ENCODE data around the gene TRIO.

The TRIO gene

GRCh38 chr5:14364096-14364495 lies 221.0 kb downstream of the TRIO start:
- no peaks in the 10 kb centered on the region for H3K9me3 Mint-ChIP-seq
- ATAC-seq (replicated peaks) = no peak
- peaks cover 5 to 6% of the 10 kb centered on the region in 2 donors for H3K4me1 Mint-ChIP-seq
- DNase-seq = no peak
- peaks cover 42 to 75% of the 10 kb centered on the region in 2 donors for H3K36me3 Mint-ChIP-seq
- no peak overlapping the region for H3K27ac Mint-ChIP-seq
- no peaks in the 10 kb centered on the region for H3K27me3 Mint-ChIP-seq
- H3K4me3 Mint-ChIP-seq = no peak overlapping the region

GRCh38 chr5:14364576-14365472 lies 221.7 kb downstream of the TRIO start:
- Mint-ChIP-seq H3K27ac (peak overlapping the region; percentile 54), H3K27me3 (no peaks in the 10 kb centered on the region), H3K4me3 (no peak overlapping the region), H3K36me3 (peaks cover 46 to 77% of the 10 kb centered on the region in 2 donors), H3K9me3 (no peaks in the 10 kb centered on the region), H3K4me1 (peaks cover 5 to 6% of the 10 kb centered on the region in 2 donors)
- ATAC-seq (replicated peaks) (no peak), DNase-seq (no peak)

- DNase-seq = no peak
These were observed 222.8 kb downstream of the TRIO start for GRCh38 chr5:14365831-14366430.

GRCh38 chr5:14366763-14367162 lies 223.6 kb downstream of the TRIO start:
- H3K27ac Mint-ChIP-seq = no peak overlapping the region
- no peak for ATAC-seq (replicated peaks)
- peaks cover 5 to 6% of the 10 kb centered on the region in 2 donors for H3K4me1 Mint-ChIP-seq
- no peak overlapping the region for H3K4me3 Mint-ChIP-seq
- no peaks in the 10 kb centered on the region for H3K27me3 Mint-ChIP-seq
- H3K36me3 Mint-ChIP-seq = peaks cover 46 to 71% of the 10 kb centered on the region in 2 donors
- H3K9me3 Mint-ChIP-seq = no peaks in the 10 kb centered on the region
- DNase-seq = no peak

More at GRCh38 chr5:14365831-14366430, 222.8 kb downstream of the TRIO start:
- Mint-ChIP-seq H3K4me3 (no peak overlapping the region), H3K27ac (no peak overlapping the region), H3K9me3 (no peaks in the 10 kb centered on the region), H3K36me3 (peaks cover 46 to 77% of the 10 kb centered on the region in 2 donors), H3K4me1 (peaks cover 5 to 6% of the 10 kb centered on the region in 2 donors), H3K27me3 (no peaks in the 10 kb centered on the region)
- no peak for ATAC-seq (replicated peaks)

- no peak overlapping the region for H3K27ac Mint-ChIP-seq
- peaks cover 5 to 6% of the 10 kb centered on the region in 2 donors for H3K4me1 Mint-ChIP-seq
- DNase-seq (no peak), ATAC-seq (replicated peaks) (no peak)
- no peaks in the 10 kb centered on the region for H3K9me3 Mint-ChIP-seq
- H3K27me3 Mint-ChIP-seq = no peaks in the 10 kb centered on the region
- H3K36me3 Mint-ChIP-seq = peaks cover 43 to 73% of the 10 kb centered on the region in 2 donors
- no peak overlapping the region for H3K4me3 Mint-ChIP-seq
These were observed 224.2 kb downstream of the TRIO start for GRCh38 chr5:14367364-14367763.

- ATAC-seq (replicated peaks) (no peak), DNase-seq (no peak)
- Mint-ChIP-seq H3K27ac (no peak overlapping the region), H3K27me3 (no peaks in the 10 kb centered on the region), H3K9me3 (no peaks in the 10 kb centered on the region), H3K4me1 (peaks cover 3 to 5% of the 10 kb centered on the region in 2 donors), H3K36me3 (peaks cover 44 to 71% of the 10 kb centered on the region in 2 donors), H3K4me3 (no peak overlapping the region)
These were observed 226.6 kb downstream of the TRIO start for GRCh38 chr5:14369780-14370179.

- ATAC-seq (replicated peaks) (no peak), DNase-seq (no peak)
- Mint-ChIP-seq H3K9me3 (no peaks in the 10 kb centered on the region), H3K36me3 (peaks cover 43 to 69% of the 10 kb centered on the region in 2 donors), H3K27me3 (no peaks in the 10 kb centered on the region), H3K4me3 (no peak overlapping the region), H3K27ac (no peak overlapping the region), H3K4me1 (peaks cover 0 to 6% of the 10 kb centered on the region in 2 donors)
These were observed 227.2 kb downstream of the TRIO start for GRCh38 chr5:14370386-14370785.

- no peak for DNase-seq
- no peak for ATAC-seq (replicated peaks)
- Mint-ChIP-seq H3K9me3 (no peaks in the 10 kb centered on the region), H3K36me3 (peaks cover 57 to 70% of the 10 kb centered on the region in 2 donors), H3K27ac (no peak overlapping the region), H3K27me3 (no peaks in the 10 kb centered on the region), H3K4me3 (no peak overlapping the region), H3K4me1 (peaks cover 0 to 6% of the 10 kb centered on the region in 2 donors)
These were observed 230.5 kb downstream of the TRIO start for GRCh38 chr5:14373685-14374084.

GRCh38 chr5:14374100-14374499 lies 231.0 kb downstream of the TRIO start:
- ATAC-seq (replicated peaks) = no peak
- Mint-ChIP-seq H3K27ac (no peak overlapping the region), H3K36me3 (peaks cover 58 to 69% of the 10 kb centered on the region in 2 donors), H3K4me1 (peaks cover 0 to 6% of the 10 kb centered on the region in 2 donors), H3K9me3 (no peaks in the 10 kb centered on the region), H3K27me3 (no peaks in the 10 kb centered on the region), H3K4me3 (no peak overlapping the region)
- DNase-seq = no peak

GRCh38 chr5:14376789-14377188 lies 233.6 kb downstream of the TRIO start:
- ATAC-seq (replicated peaks) (no peak), DNase-seq (no peak)
- no peaks in the 10 kb centered on the region for H3K27me3 Mint-ChIP-seq
- peaks cover 11 to 14% of the 10 kb centered on the region in 2 donors for H3K4me1 Mint-ChIP-seq
- H3K27ac Mint-ChIP-seq = no peak overlapping the region
- H3K9me3 Mint-ChIP-seq = peaks cover 0 to 2% of the 10 kb centered on the region in 2 donors
- H3K36me3 Mint-ChIP-seq = peaks cover 61 to 75% of the 10 kb centered on the region in 2 donors
- no peak overlapping the region for H3K4me3 Mint-ChIP-seq

GRCh38 chr5:14379739-14380497 lies 236.8 kb downstream of the TRIO start:
- ATAC-seq (replicated peaks) (peak; percentile 21 to 41), DNase-seq (no peak)
- Mint-ChIP-seq H3K27ac (peak overlapping the region; percentile 79), H3K4me1 (peaks cover 11 to 12% of the 10 kb centered on the region in 2 donors), H3K9me3 (peaks cover 0 to 2% of the 10 kb centered on the region in 2 donors), H3K4me3 (no peak overlapping the region), H3K27me3 (no peaks in the 10 kb centered on the region), H3K36me3 (peaks cover 71 to 79% of the 10 kb centered on the region in 2 donors)

- Mint-ChIP-seq H3K4me3 (no peak overlapping the region), H3K4me1 (peaks cover 9 to 11% of the 10 kb centered on the region in 2 donors), H3K9me3 (peaks cover 0 to 2% of the 10 kb centered on the region in 2 donors), H3K27me3 (no peaks in the 10 kb centered on the region), H3K27ac (no peak overlapping the region), H3K36me3 (peaks cover 64 to 76% of the 10 kb centered on the region in 2 donors)
- ATAC-seq (replicated peaks) (no peak), DNase-seq (no peak)
These were observed 237.6 kb downstream of the TRIO start for GRCh38 chr5:14380712-14381111.

- Mint-ChIP-seq H3K27ac (no peak overlapping the region), H3K9me3 (peaks cover 0 to 2% of the 10 kb centered on the region in 2 donors), H3K36me3 (peaks cover 59 to 75% of the 10 kb centered on the region in 2 donors), H3K27me3 (no peaks in the 10 kb centered on the region), H3K4me1 (peaks cover 7 to 11% of the 10 kb centered on the region in 2 donors), H3K4me3 (no peak overlapping the region)
- DNase-seq = no peak
- ATAC-seq (replicated peaks) = no peak
These were observed 239.5 kb downstream of the TRIO start for GRCh38 chr5:14382640-14383039.

GRCh38 chr5:14383923-14384322 lies 240.8 kb downstream of the TRIO start:
- Mint-ChIP-seq H3K27ac (no peak overlapping the region), H3K36me3 (peaks cover 52 to 74% of the 10 kb centered on the region in 2 donors), H3K9me3 (peaks cover 0 to 2% of the 10 kb centered on the region in 2 donors), H3K4me1 (peaks cover 7 to 11% of the 10 kb centered on the region in 2 donors), H3K4me3 (no peak overlapping the region), H3K27me3 (no peaks in the 10 kb centered on the region)
- DNase-seq (no peak), ATAC-seq (replicated peaks) (no peak)

Data from stimulated activated naive B cell treated with anti-CD40 and anti-IgM and Interleukin-4, amounts not matched to agents 10 μg/mL and 1 μg/mL and 100 μg/mL, for 72 hours (primary cell).